DMS53 (cell line): Measurements from ENCODE around the gene NPEPL1.
"Not testable (repeated sequence)": the region's sequence is repeated elsewhere in the genome, so short reads cannot be mapped to it uniquely, and the experiment has no call there.

ENCODE experiments used
- DNase-seq: peaks from one replicate; lab custom pipeline; 2025; lab: John Stamatoyannopoulos, UW

NPEPL1 gene

GRCh38 chr20:58740356-58741308 is 48.0 kb downstream of the NPEPL1 start:
- DNase-seq = no peak

GRCh38 chr20:58741384-58741783 is 48.8 kb downstream of the NPEPL1 start:
- no peak for DNase-seq

GRCh38 chr20:58742668-58743566 is 50.3 kb downstream of the NPEPL1 start:
- no peak for DNase-seq

GRCh38 chr20:58743929-58744534 is 51.4 kb downstream of the NPEPL1 start:
- no peak for DNase-seq

- DNase-seq = no peak
Observed at GRCh38 chr20:58744836-58745235, 52.2 kb downstream of the NPEPL1 start.

GRCh38 chr20:58745391-58745790 is 52.8 kb downstream of the NPEPL1 start:
- no peak for DNase-seq

- no peak for DNase-seq
Observed at GRCh38 chr20:58746620-58747019, 54.0 kb downstream of the NPEPL1 start.

GRCh38 chr20:58747211-58747610 is 54.6 kb downstream of the NPEPL1 start:
- DNase-seq = no peak

GRCh38 chr20:58748618-58749017 is 56.0 kb downstream of the NPEPL1 start:
- DNase-seq = no peak

- DNase-seq = no peak
Observed at GRCh38 chr20:58749098-58749769, 56.6 kb downstream of the NPEPL1 start.

GRCh38 chr20:58749979-58750378 is 57.4 kb downstream of the NPEPL1 start:
- no peak for DNase-seq

GRCh38 chr20:58750706-58751105 is 58.1 kb downstream of the NPEPL1 start:
- DNase-seq = not testable (repeated sequence)

GRCh38 chr20:58751979-58752378 is 59.4 kb downstream of the NPEPL1 start:
- DNase-seq = no peak

GRCh38 chr20:58752565-58752964 is 60.0 kb downstream of the NPEPL1 start:
- DNase-seq = no peak

- DNase-seq = no peak
Observed at GRCh38 chr20:58753267-58753921, 60.8 kb downstream of the NPEPL1 start.

- DNase-seq = no peak
Observed at GRCh38 chr20:58753922-58754551, 61.4 kb downstream of the NPEPL1 start.

GRCh38 chr20:58754584-58754983 is 62.0 kb downstream of the NPEPL1 start:
- DNase-seq = no peak

GRCh38 chr20:58755062-58755697 is 62.6 kb downstream of the NPEPL1 start:
- DNase-seq = no peak

- no peak for DNase-seq
Observed at GRCh38 chr20:58755766-58756449, 63.3 kb downstream of the NPEPL1 start.

- DNase-seq = no peak
Observed at GRCh38 chr20:58756450-58756775, 63.8 kb downstream of the NPEPL1 start.
